Upper lobe of right lung (tissue), 1 donor: Measurements from ENCODE around the gene FAM78A. TPM values are rescaled to one million over a fixed set of nuclear protein-coding genes. Genes with fewer than 3 reads are reported as not detected.

Experiments used
- ATAC-seq: fragments of 200-7000 bp; cut with Tn5 transposase; one replicate; pipeline ENCODE4 v1.9.1; 2020; ENCODE audit warnings: mild to moderate bottlenecking, moderate library complexity
- DNase-seq: peaks from one replicate; pipeline ENCODE4 v3.0.0-alpha.2; 2020
- H3K27ac ChIP-seq: fragments of 200-600 bp; one replicate; pipeline ENCODE4 v1.8.0; 2022
- H3K27me3 ChIP-seq: fragments of 200-600 bp; one replicate; pipeline ENCODE4 v1.8.0; 2022; ENCODE audit warnings: mild to moderate bottlenecking
- H3K36me3 ChIP-seq: fragments of 200-600 bp; one replicate; pipeline ENCODE4 v1.8.0; 2022
- H3K4me1 ChIP-seq: fragments of 200-600 bp; one replicate; pipeline ENCODE4 v1.8.0; 2022
- H3K4me3 ChIP-seq: fragments of 200-600 bp; one replicate; pipeline ENCODE4 v1.8.0; 2022; ENCODE audit warnings: mild to moderate bottlenecking
- H3K9me3 ChIP-seq: fragments of 200-600 bp; one replicate; pipeline ENCODE4 v1.8.0; 2022
- CTCF ChIP-seq: fragments of 200-600 bp; IDR thresholded peaks from one replicate; pipeline ENCODE4 v1.8.0; 2022; ENCODE audit warnings: antibody characterized with exemption
- intact Hi-C: fragments of 100-400 bp; cut with DNase I; formaldehyde crosslinking; loops from one replicate; pipeline ENCODE4 v1.11.0; 2022
- total RNA-seq: library from RNA; stranded (reverse); fragmentation: NEBNext Ultra II Directional; extraction: Animal tissue kit (Norgen Biotek cat#: 25700); gene quantifications from one replicate; pipeline ENCODE4 v1.2.1, GENCODE V29; 2021
- donor health status: DM: no; HTN: yes; CAD: no; lungs with severe emphysema.

The FAM78A gene
- total RNA-seq, 1 donor from 2014 or later: 14.8 TPM

GRCh38 chr9:131228988-131229387 lies 47.3 kb downstream of the FAM78A start:
- no peaks in the 10 kb centered on the region for H3K9me3 ChIP-seq
- intact Hi-C loops: no loop called here
- H3K36me3 ChIP-seq: peaks cover 39% of the 10 kb centered on the region
- H3K27me3 ChIP-seq: no peaks in the 10 kb centered on the region
- peak overlapping the region; percentile 40 for H3K4me3 ChIP-seq
- ATAC-seq: no peak
- H3K27ac ChIP-seq: no peak overlapping the region
- TF ChIP-seq CTCF: no peak
- peaks cover 9% of the 10 kb centered on the region for H3K4me1 ChIP-seq
- DNase-seq: no peak

- H3K36me3 ChIP-seq: peaks cover 32% of the 10 kb centered on the region
- DNase-seq: no peak
- H3K4me1 ChIP-seq: peaks cover 9% of the 10 kb centered on the region
- H3K27ac ChIP-seq: peak overlapping the region; percentile 42
- no peak for TF ChIP-seq CTCF
- intact Hi-C loops: no loop called here
- peak overlapping the region; percentile 40 for H3K4me3 ChIP-seq
- H3K9me3 ChIP-seq: no peaks in the 10 kb centered on the region
- no peaks in the 10 kb centered on the region for H3K27me3 ChIP-seq
- ATAC-seq: peak; percentile 53
Observed at GRCh38 chr9:131227959-131228460, 48.3 kb downstream of the FAM78A start.

- peak; percentile 34 for ATAC-seq
- no peaks in the 10 kb centered on the region for H3K9me3 ChIP-seq
- H3K36me3 ChIP-seq: peaks cover 30% of the 10 kb centered on the region
- intact Hi-C loops: no loop called here
- TF ChIP-seq CTCF: no peak
- H3K4me1 ChIP-seq: peaks cover 9% of the 10 kb centered on the region
- no peak overlapping the region for H3K4me3 ChIP-seq
- no peak for DNase-seq
- no peaks in the 10 kb centered on the region for H3K27me3 ChIP-seq
- no peak overlapping the region for H3K27ac ChIP-seq
Observed at GRCh38 chr9:131227112-131227958, 49.0 kb downstream of the FAM78A start.

- Histone ChIP-seq H3K9me3 (no peaks in the 10 kb centered on the region), H3K4me1 (peaks cover 9% of the 10 kb centered on the region), H3K4me3 (no peak overlapping the region), H3K27me3 (no peaks in the 10 kb centered on the region), H3K36me3 (peaks cover 18% of the 10 kb centered on the region), H3K27ac (no peak overlapping the region)
- ATAC-seq (no peak), DNase-seq (no peak)
- TF ChIP-seq CTCF: no peak
- intact Hi-C loops: no loop called here
Observed at GRCh38 chr9:131226226-131226625, 50.1 kb downstream of the FAM78A start.

- Histone ChIP-seq H3K4me1 (peaks cover 7% of the 10 kb centered on the region), H3K4me3 (no peak overlapping the region), H3K27me3 (no peaks in the 10 kb centered on the region), H3K36me3 (peaks cover 7% of the 10 kb centered on the region), H3K9me3 (no peaks in the 10 kb centered on the region), H3K27ac (no peak overlapping the region)
- DNase-seq (no peak), ATAC-seq (no peak)
- TF ChIP-seq CTCF: no peak
- intact Hi-C loops: no loop called here
Observed at GRCh38 chr9:131222460-131222859, 53.9 kb downstream of the FAM78A start.
